Calu3 (cell line): ENCODE data around the gene KCNH2. TPM values are rescaled to one million over a fixed set of nuclear protein-coding genes. Genes with fewer than 3 reads are reported as not detected.
"Not testable (repeated sequence)": the region's sequence is repeated elsewhere in the genome, so short reads cannot be mapped to it uniquely, and the experiment has no call there.

ENCODE experiments used
- BruUV-seq: library from RNA; stranded (reverse); fragments of 400-500 nt; replicated peaks from 2 replicates; lab custom pipeline; 2021; lab: Mats Ljungman, UMichigan
- CTCF ChIA-PET: fragments of 300-600 bp; sonication (Branson Sonifier 250); formaldehyde crosslinking; loops from one replicate; lab custom pipeline; 2022; ENCODE audit warnings: antibody characterized with exemption; lab: Charles Lee
- DNase-seq: peaks from one replicate; pipeline ENCODE4 v3.0.0; 2022
- H3K27ac Mint-ChIP-seq: one replicate; pipeline ENCODE4 v1.8.0; 2022; ENCODE audit warnings: mixed read lengths; ENCODE audit not compliant: unreplicated experiment
- H3K27me3 Mint-ChIP-seq: one replicate; pipeline ENCODE4 v1.8.0; 2022; ENCODE audit warnings: mixed read lengths; ENCODE audit not compliant: unreplicated experiment
- H3K36me3 Mint-ChIP-seq: one replicate; pipeline ENCODE4 v1.8.0; 2022; ENCODE audit warnings: mild to moderate bottlenecking, moderate library complexity, mixed read lengths; ENCODE audit not compliant: insufficient read depth, unreplicated experiment
- H3K4me1 Mint-ChIP-seq: one replicate; pipeline ENCODE4 v1.8.0; 2022; ENCODE audit warnings: mild to moderate bottlenecking, low read depth, mixed read lengths; ENCODE audit not compliant: unreplicated experiment
- H3K4me3 Mint-ChIP-seq: one replicate; pipeline ENCODE4 v1.8.0; 2022; ENCODE audit warnings: mild to moderate bottlenecking, low read depth, moderate library complexity, mixed read lengths; ENCODE audit not compliant: unreplicated experiment
- H3K9me3 Mint-ChIP-seq: one replicate; pipeline ENCODE4 v1.8.0; 2022; ENCODE audit warnings: low read depth, mixed read lengths; ENCODE audit not compliant: unreplicated experiment
- intact Hi-C: fragments of 100-400 bp; cut with micrococcal nuclease; formaldehyde crosslinking; loops from one replicate; pipeline ENCODE4 v1.10.0; 2022; ENCODE audit not compliant: unreplicated experiment
- total RNA-seq: library from RNA; stranded (reverse); gene quantifications from 2 replicates; pipeline ENCODE4 v1.2.3, GENCODE V29; 2022
- TF ChIP-seq, protein P1 (sequence below): fragments of 200-600 bp; IDR thresholded peaks from one replicate; pipeline ENCODE4 v1.8.0; 2022; ENCODE audit warnings: antibody characterized with exemption; ENCODE audit not compliant: unreplicated experiment

Gene KCNH2
- total RNA-seq, 1 experiment from 2014 or later, result 0.45 TPM

DNA sequence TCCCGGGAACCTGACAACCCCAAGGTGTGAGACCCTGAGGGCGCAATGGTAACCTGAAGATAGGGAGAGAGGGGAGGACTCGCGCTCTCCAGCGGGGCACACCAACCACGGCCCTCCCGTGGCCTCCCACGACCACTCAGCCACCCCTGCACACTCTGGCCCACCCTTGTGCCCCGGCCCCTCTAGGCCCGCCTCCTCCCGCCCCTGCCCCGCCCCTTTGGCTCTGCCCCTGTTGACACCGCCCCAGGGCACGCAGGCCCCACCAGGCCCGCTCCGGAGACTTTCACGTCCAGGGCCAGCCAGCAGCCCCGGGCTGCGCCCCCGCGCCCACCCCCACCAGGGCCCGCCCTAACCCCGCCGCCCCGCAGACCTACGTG is 35.2 kb upstream of the KCNH2 start:
- peaks cover 28% of the 10 kb centered on the region for H3K27me3 Mint-ChIP-seq
- no TSS peak for BruUV-seq
- no peaks in the 10 kb centered on the region for H3K9me3 Mint-ChIP-seq
- no peaks in the 10 kb centered on the region for H3K36me3 Mint-ChIP-seq
- no peak for DNase-seq
- H3K4me1 Mint-ChIP-seq, result peaks cover 21% of the 10 kb centered on the region
- no peak overlapping the region for H3K27ac Mint-ChIP-seq
- TF ChIP-seq, protein P1, sequence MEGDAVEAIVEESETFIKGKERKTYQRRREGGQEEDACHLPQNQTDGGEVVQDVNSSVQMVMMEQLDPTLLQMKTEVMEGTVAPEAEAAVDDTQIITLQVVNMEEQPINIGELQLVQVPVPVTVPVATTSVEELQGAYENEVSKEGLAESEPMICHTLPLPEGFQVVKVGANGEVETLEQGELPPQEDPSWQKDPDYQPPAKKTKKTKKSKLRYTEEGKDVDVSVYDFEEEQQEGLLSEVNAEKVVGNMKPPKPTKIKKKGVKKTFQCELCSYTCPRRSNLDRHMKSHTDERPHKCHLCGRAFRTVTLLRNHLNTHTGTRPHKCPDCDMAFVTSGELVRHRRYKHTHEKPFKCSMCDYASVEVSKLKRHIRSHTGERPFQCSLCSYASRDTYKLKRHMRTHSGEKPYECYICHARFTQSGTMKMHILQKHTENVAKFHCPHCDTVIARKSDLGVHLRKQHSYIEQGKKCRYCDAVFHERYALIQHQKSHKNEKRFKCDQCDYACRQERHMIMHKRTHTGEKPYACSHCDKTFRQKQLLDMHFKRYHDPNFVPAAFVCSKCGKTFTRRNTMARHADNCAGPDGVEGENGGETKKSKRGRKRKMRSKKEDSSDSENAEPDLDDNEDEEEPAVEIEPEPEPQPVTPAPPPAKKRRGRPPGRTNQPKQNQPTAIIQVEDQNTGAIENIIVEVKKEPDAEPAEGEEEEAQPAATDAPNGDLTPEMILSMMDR, result no peak
- CTCF ChIA-PET, result no interaction called here
- intact Hi-C loops, result no loop called here
- no peak overlapping the region for H3K4me3 Mint-ChIP-seq

DNA sequence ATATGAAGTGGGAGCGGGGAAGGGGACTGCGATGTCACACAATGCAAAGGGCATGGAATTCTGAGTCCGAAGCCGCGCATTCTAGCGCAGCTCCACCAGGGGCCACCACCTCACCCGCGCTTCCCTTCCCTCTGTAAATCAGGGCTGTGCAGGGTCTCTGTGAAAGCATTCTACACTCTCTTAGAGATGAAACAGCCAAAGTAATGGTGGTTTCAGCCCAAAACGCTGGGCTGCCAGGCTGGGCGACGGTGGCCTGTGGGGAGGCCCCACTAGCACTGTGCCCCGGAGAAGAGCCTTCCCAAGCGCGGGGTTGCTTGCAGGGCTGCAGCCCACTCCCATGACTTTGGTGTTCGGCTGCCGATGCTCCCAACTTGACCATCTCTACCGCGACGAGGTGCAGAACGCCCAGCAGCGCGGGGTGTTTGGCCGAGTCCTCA is 34.8 kb upstream of the KCNH2 start:
- no peaks in the 10 kb centered on the region for H3K36me3 Mint-ChIP-seq
- CTCF ChIA-PET, result no interaction called here
- no TSS peak for BruUV-seq
- H3K27ac Mint-ChIP-seq, result no peak overlapping the region
- no peak for DNase-seq
- TF ChIP-seq, protein P1, result peak; percentile 13
- peaks cover 24% of the 10 kb centered on the region for H3K27me3 Mint-ChIP-seq
- intact Hi-C loops, result no loop called here
- no peaks in the 10 kb centered on the region for H3K9me3 Mint-ChIP-seq
- H3K4me1 Mint-ChIP-seq, result peaks cover 16% of the 10 kb centered on the region
- H3K4me3 Mint-ChIP-seq, result no peak overlapping the region

DNA sequence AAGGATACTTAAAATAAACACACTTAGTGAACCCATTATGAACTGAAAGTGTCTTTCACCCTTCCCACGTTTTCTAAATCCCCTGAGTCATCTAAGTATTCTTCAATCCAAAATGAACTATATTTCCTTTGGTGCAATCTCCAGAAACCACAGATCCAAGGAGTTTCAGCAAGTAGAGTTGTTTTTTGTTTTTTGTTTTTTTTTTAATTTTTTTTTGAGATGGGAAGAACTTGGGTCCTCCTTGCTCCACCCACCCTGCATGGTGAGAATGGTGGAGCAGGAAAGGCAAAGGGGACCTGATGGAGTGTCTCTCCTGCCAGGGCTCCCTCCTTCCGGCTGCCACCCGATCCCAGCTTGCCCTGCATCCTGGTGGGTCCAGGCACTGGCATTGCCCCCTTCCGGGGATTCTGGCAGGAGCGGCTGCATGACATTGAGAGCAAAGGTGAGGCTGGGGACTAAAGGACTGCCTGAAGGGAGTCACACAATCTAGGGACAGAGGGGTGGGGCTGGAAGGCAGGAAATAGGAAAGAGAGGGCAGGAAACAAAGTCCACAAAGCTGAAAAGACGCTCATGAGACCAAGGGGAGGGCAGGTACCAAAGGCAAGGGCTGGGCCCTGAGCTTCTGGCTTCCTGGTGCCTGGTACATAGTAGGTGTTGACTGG is 34.0 kb upstream of the KCNH2 start:
- CTCF ChIA-PET, result interaction anchor here (0.5 kb wide), 2 partner anchors 12 to 13 kb away, joined by 4 read pairs; partner anchors contain the start of gene ATG9B
- DNase-seq, result no peak
- TF ChIP-seq, protein P1, result no peak
- Mint-ChIP-seq H3K9me3 (no peaks in the 10 kb centered on the region), H3K27ac (no peak overlapping the region), H3K4me1 (peaks cover 10% of the 10 kb centered on the region), H3K4me3 (no peak overlapping the region), H3K27me3 (peaks cover 23% of the 10 kb centered on the region), H3K36me3 (no peaks in the 10 kb centered on the region)
- BruUV-seq, result no TSS peak
- intact Hi-C loops, result no loop called here

DNA sequence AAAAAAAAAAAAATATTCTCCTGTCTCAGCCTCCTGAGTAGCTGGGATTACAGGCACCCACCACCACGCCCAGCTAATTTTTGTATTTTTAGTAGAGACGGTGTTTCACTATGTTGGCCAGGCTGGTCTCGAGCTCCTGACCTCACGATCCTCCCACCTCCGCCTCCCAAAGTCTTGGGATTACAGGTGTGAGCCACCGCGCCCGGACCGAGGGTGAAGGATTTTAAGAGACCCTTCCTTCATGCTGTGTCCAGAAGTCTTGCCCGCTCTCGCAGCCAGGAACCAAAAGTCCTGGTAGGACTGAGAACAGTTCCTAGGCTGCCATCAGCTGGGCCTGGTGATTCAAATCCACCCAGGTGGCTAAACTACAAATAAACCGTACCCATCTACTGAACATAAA is 33.5 kb upstream of the KCNH2 start:
- H3K9me3 Mint-ChIP-seq, BruUV-seq, H3K27ac Mint-ChIP-seq, intact Hi-C loops, H3K36me3 Mint-ChIP-seq, H3K4me3 Mint-ChIP-seq, DNase-seq: not testable (repeated sequence)
- CTCF ChIA-PET, result interaction anchor here (0.5 to 0.8 kb wide), 2 partner anchors 13 to 18 kb away, joined by 3 to 4 read pairs; partner anchors contain the start of gene ATG9B
- peaks cover 23% of the 10 kb centered on the region for H3K27me3 Mint-ChIP-seq
- H3K4me1 Mint-ChIP-seq, result peaks cover 10% of the 10 kb centered on the region

DNA sequence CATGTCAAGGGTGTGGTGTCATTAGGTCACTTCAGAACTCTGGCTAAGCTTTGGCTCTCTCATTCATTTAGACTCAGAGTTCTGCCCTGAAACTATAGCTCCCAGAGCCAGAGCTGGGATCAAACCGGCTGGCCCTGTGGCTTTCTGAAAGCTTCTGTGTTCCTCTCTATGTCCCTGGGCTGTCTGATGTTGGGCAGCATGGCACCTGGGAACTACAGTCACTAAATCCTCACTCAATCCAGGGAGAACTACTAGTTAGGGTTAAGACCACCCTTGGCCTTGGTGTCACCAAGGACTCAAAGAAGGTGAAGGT is 32.9 kb upstream of the KCNH2 start:
- TF ChIP-seq, protein P1, result no peak
- H3K4me1 Mint-ChIP-seq, result peaks cover 10% of the 10 kb centered on the region
- no peak for DNase-seq
- H3K27me3 Mint-ChIP-seq, result peaks cover 18% of the 10 kb centered on the region
- CTCF ChIA-PET, result interaction anchor here (0.5 to 0.8 kb wide), 2 partner anchors 17 to 42 kb away, joined by 3 read pairs; no protein-coding TSS in a partner anchor
- H3K4me3 Mint-ChIP-seq, result no peak overlapping the region
- no peak overlapping the region for H3K27ac Mint-ChIP-seq
- no peaks in the 10 kb centered on the region for H3K36me3 Mint-ChIP-seq
- intact Hi-C loops, result no loop called here
- no TSS peak for BruUV-seq
- no peaks in the 10 kb centered on the region for H3K9me3 Mint-ChIP-seq
